Neural progenitor cell (in vitro differentiated cells): ENCODE measurements around the gene CHRM5.

Experiments
- EZH2 ChIP-seq: fragments of 200-600 bp; sonication (generic); IDR thresholded peaks from 2 replicates; pipeline ENCODE4 v1.6.1; 2017; ENCODE audit warnings: antibody characterized with exemption, mild to moderate bottlenecking, moderate library complexity
- EZH2phosphoT487 ChIP-seq: fragments of 200-600 bp; sonication (generic); IDR thresholded peaks from 2 replicates; pipeline ENCODE4 v1.6.1; 2017; ENCODE audit warnings: antibody characterized with exemption
- TF ChIP-seq, protein P1 (sequence below): fragments of 200-600 bp; sonication (generic); IDR thresholded peaks from 2 replicates; pipeline ENCODE4 v1.5.1; 2017; ENCODE audit warnings: antibody characterized with exemption, mild to moderate bottlenecking

DNA sequence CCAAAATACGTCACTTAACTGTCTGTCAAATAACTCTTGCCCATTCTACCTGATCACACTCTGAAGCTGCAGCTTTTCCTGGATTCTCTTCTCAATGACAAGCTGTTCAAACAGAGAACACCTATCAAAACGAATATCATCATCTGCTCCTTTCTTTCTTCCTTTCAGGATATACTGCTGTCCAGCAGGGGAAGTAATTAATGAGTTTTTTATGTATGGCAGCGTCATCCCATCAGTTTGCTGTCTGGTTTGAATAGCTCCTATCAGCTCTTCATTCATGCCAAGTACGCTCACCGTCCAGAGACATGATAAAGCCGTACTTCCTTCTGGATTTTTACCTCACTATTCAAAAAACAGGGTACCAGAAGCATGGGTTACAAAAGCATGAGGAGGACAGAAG lies at the start of gene CHRM5:
- TF ChIP-seq, protein P1, sequence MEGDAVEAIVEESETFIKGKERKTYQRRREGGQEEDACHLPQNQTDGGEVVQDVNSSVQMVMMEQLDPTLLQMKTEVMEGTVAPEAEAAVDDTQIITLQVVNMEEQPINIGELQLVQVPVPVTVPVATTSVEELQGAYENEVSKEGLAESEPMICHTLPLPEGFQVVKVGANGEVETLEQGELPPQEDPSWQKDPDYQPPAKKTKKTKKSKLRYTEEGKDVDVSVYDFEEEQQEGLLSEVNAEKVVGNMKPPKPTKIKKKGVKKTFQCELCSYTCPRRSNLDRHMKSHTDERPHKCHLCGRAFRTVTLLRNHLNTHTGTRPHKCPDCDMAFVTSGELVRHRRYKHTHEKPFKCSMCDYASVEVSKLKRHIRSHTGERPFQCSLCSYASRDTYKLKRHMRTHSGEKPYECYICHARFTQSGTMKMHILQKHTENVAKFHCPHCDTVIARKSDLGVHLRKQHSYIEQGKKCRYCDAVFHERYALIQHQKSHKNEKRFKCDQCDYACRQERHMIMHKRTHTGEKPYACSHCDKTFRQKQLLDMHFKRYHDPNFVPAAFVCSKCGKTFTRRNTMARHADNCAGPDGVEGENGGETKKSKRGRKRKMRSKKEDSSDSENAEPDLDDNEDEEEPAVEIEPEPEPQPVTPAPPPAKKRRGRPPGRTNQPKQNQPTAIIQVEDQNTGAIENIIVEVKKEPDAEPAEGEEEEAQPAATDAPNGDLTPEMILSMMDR = no peak
- TF ChIP-seq EZH2 (no peak), EZH2phosphoT487 (no peak)
